ENCODE results near the gene DARS1.

The DARS1 gene

GRCh38 chr2:136013955-136014354, 28.5 kb upstream of the DARS1 start:
- no peaks in the 10 kb centered on the region for H3K9me2 ChIP-seq (ENCODE audit: low read depth, low read length)
- H3K79me2 ChIP-seq (ENCODE audit: insufficient read depth, low read length): no peaks in the 10 kb centered on the region
- H4K20me1 ChIP-seq (ENCODE audit: insufficient read depth, low read length): no peaks in the 10 kb centered on the region
- no peak for TF ChIP-seq CTCF (IDR thresholded peaks at IDR 0.05; ENCODE audit: low read length)
- H3K9me3 ChIP-seq (ENCODE audit: low read length): peaks cover 6% of the 10 kb centered on the region; the same call in 1 of the 2 replicates
- H3K27me3 ChIP-seq (ENCODE audit: insufficient read depth, low read length): no peaks in the 10 kb centered on the region
- H3K27ac ChIP-seq (ENCODE audit: low read depth, low read length, poor library complexity, severe bottlenecking): no peak overlapping the region
- H3K36me3 ChIP-seq (ENCODE audit: insufficient read depth, low read length): no peaks in the 10 kb centered on the region
- H3K4me1 ChIP-seq (ENCODE audit: insufficient read depth, low read length, severe bottlenecking): peaks cover under 1% of the 10 kb centered on the region
- H3K4me3 ChIP-seq (ENCODE audit: low read depth, low read length, poor library complexity, severe bottlenecking): no peak overlapping the region
- H3F3A ChIP-seq (ENCODE audit: insufficient read depth, low read length): no peaks in the 10 kb centered on the region
- H3K4me2 ChIP-seq (ENCODE audit: low read length): no peak overlapping the region
- H3K9ac ChIP-seq (ENCODE audit: low read length): no peak overlapping the region
- no peak overlapping the region for H2AFZ ChIP-seq (ENCODE audit: low read length)

- Histone ChIP-seq H3K9me2 (ENCODE audit: low read depth, low read length) (no peaks in the 10 kb centered on the region), H3K4me1 (ENCODE audit: insufficient read depth, low read length, severe bottlenecking) (peaks cover 7% of the 10 kb centered on the region), H3K4me3 (ENCODE audit: low read depth, low read length, poor library complexity, severe bottlenecking) (no peak overlapping the region), H3K9ac (ENCODE audit: low read length) (no peak overlapping the region), H3K36me3 (ENCODE audit: insufficient read depth, low read length) (no peaks in the 10 kb centered on the region), H3K4me2 (ENCODE audit: low read length) (no peak overlapping the region), H4K20me1 (ENCODE audit: insufficient read depth, low read length) (no peaks in the 10 kb centered on the region), H3K79me2 (ENCODE audit: insufficient read depth, low read length) (no peaks in the 10 kb centered on the region), H3K27me3 (ENCODE audit: insufficient read depth, low read length) (no peaks in the 10 kb centered on the region), H3K9me3 (ENCODE audit: low read length) (peaks cover 6% of the 10 kb centered on the region; the same call in 1 of the 2 replicates), H3K27ac (ENCODE audit: low read depth, low read length, poor library complexity, severe bottlenecking) (no peak overlapping the region), H2AFZ (ENCODE audit: low read length) (no peak overlapping the region), H3F3A (ENCODE audit: insufficient read depth, low read length) (no peaks in the 10 kb centered on the region)
- no peak for TF ChIP-seq EZH2 (IDR thresholded peaks at IDR 0.05; ENCODE audit: borderline replicate concordance, low read length)
- TF ChIP-seq CTCF (IDR thresholded peaks at IDR 0.05; ENCODE audit: low read length): no peak
Measured at GRCh38 chr2:136013136-136013685, 27.8 kb upstream of the DARS1 start.

GRCh38 chr2:136012315-136012714, 26.9 kb upstream of the DARS1 start:
- no peak overlapping the region for H3K4me2 ChIP-seq (ENCODE audit: low read length)
- H3K4me1 ChIP-seq (ENCODE audit: insufficient read depth, low read length, severe bottlenecking): peaks cover 16% of the 10 kb centered on the region
- H3K27me3 ChIP-seq (ENCODE audit: insufficient read depth, low read length): no peaks in the 10 kb centered on the region
- H3K27ac ChIP-seq (ENCODE audit: low read depth, low read length, poor library complexity, severe bottlenecking): no peak overlapping the region
- no peaks in the 10 kb centered on the region for H3K79me2 ChIP-seq (ENCODE audit: insufficient read depth, low read length)
- no peaks in the 10 kb centered on the region for H3F3A ChIP-seq (ENCODE audit: insufficient read depth, low read length)
- no peak overlapping the region for H3K4me3 ChIP-seq (ENCODE audit: low read depth, low read length, poor library complexity, severe bottlenecking)
- TF ChIP-seq EZH2 (IDR thresholded peaks at IDR 0.05; ENCODE audit: borderline replicate concordance, low read length) (no peak), CTCF (IDR thresholded peaks at IDR 0.05; ENCODE audit: low read length) (no peak)
- no peak overlapping the region for H2AFZ ChIP-seq (ENCODE audit: low read length)
- H3K9me2 ChIP-seq (ENCODE audit: low read depth, low read length): no peaks in the 10 kb centered on the region
- H3K36me3 ChIP-seq (ENCODE audit: insufficient read depth, low read length): no peaks in the 10 kb centered on the region
- H3K9me3 ChIP-seq (ENCODE audit: low read length): peaks cover 6% of the 10 kb centered on the region; the same call in 1 of the 2 replicates
- no peak overlapping the region for H3K9ac ChIP-seq (ENCODE audit: low read length)
- H4K20me1 ChIP-seq (ENCODE audit: insufficient read depth, low read length): no peaks in the 10 kb centered on the region
